Left colon (tissue), 2 donors: Measurements from ENCODE around the gene ENOX1. TPM values are rescaled to one million over a fixed set of nuclear protein-coding genes. Genes with fewer than 3 reads are reported as not detected.
A peak's percentile ranks its signal among the peaks of the same experiment; 100 is the strongest.

Source experiments
- ATAC-seq: fragments of 200-7000 bp; cut with Tn5 transposase; one replicate; pipeline ENCODE4 v1.9.1; 2020; ENCODE audit warnings: mild to moderate bottlenecking, moderate library complexity
- DNase-seq, 2 donors: peaks; one replicate each; pipeline ENCODE4 v3.0.0-alpha.2; 2020
- intact Hi-C, 2 donors: fragments of 100-400 bp; cut with DNase I in 1 of 2; cut with micrococcal nuclease in 1 of 2; formaldehyde crosslinking; loops; one replicate each; pipeline versions ENCODE4 v1.11.2 to v1.14.0; 2022; cut with DNase I, micrococcal nuclease
- total RNA-seq, 2 donors: library from RNA; stranded (reverse); fragmentation: NEBNext Ultra II Directional; extraction: Animal tissue kit (Norgen Biotek cat#: 25700); gene quantifications; one replicate each; pipeline ENCODE4 v1.2.1, GENCODE V29; 2021
- donor health status: DM: no; HTN: no; CAD: no.
- donor health status: DM: yes; HTN: yes; CAD: no.

Gene ENOX1
- total RNA-seq, 2 donors from 2014 or later, result 0.09 to 0.87 TPM

DNA sequence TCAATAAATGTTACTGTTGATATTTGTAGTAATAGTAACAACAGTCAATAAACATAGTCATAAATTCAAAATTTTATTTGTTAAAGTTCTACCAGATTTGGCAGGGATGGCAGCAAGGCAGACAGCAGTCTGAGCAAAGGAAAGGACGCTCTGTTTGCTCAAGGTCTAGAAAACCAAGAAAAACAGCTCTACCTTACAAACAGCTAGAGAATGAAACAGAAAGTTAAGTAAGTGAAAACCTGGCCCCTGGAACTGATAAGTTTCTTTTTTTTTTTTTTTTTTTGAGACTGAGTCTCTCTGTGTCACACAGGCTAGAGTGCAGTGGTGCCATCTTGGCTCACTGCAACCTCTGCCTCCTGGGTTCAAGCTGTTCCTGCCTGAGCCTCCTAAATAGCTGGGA is 27.9 kb downstream of the ENOX1 start:
- ATAC-seq (no peak), DNase-seq (no peak)
- intact Hi-C loops, result no loop called here

DNA sequence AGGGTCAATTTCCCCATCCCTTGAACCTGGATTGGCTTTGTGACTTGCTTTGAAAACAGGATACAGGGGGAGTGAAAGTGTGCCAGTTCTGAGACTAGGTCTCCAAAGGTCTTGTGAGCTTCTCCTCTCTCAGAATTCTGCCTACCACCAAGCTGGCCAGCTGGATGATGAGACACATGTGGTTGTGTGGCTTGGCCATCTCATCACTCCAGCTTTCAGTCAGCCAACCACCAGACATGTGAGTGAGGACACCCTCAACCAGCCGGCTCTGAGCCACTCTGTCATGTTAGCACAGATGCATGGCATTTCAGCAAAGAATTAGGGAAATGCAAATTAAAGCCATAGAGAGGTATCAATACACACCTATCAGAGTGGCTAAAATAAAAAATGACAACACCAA is 29.5 kb downstream of the ENOX1 start:
- ATAC-seq (no peak), DNase-seq (no peak)
- intact Hi-C loops, result no loop called here

DNA sequence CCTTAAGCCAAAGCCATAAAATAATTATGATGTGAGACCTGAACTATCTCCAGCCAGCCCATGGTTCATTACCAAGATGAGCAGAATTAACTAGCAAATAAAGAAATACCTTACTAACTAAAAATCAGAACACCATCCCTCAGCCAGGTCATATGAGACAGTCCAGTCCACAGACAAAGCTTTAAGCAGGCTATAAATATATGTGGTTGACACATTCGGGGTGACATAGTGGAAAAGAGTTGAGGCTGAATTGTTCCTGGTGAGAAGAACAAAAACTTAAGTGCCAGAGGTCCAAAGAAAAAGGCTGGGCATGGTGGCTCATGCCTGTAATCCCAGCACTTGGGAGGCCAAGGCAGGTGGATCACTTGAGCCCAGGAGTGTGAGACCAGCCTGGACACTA is 30.9 kb downstream of the ENOX1 start:
- intact Hi-C loops, result no loop called here
- ATAC-seq (no peak), DNase-seq (no peak)

DNA sequence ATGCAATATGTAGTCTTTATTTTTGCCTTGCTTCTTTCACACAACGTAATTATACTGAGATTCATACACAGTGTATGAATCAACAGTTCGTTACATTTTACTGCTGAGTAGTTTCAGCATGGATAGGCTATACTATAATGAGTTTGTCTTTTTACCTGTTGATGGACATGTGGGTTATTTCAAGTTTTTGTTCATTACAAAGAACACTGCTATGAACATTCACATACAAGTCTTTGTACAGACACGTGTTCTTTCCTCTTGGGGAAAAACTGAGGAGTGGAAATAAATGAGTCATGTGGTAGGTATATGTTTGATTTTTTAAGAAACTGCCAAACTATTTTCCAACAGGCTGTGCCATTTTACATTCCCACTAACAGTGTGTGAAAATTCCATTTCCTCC is 35.1 kb downstream of the ENOX1 start:
- ATAC-seq (no peak), DNase-seq (no peak)
- intact Hi-C loops, result no loop called here

DNA sequence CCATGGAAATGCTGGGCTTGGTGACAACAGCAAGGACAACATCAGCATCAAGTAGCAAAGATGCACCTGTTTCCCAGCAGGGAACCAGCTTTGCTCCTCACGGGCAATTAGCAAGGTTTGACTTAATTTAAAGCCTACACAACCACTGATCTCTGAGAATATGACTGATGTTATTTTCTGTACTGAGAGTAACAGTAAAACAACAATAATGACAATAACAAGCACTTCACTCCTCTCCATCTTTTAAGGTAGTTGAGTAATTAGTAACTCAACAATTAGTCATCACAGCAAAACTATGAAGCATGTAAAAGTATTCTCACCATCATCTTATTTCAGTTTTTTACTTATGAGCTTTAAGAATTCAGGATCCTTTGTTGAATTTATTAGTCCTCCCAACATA is 37.3 kb downstream of the ENOX1 start:
- ATAC-seq (no peak), DNase-seq (no peak)
- intact Hi-C loops, result no loop called here

DNA sequence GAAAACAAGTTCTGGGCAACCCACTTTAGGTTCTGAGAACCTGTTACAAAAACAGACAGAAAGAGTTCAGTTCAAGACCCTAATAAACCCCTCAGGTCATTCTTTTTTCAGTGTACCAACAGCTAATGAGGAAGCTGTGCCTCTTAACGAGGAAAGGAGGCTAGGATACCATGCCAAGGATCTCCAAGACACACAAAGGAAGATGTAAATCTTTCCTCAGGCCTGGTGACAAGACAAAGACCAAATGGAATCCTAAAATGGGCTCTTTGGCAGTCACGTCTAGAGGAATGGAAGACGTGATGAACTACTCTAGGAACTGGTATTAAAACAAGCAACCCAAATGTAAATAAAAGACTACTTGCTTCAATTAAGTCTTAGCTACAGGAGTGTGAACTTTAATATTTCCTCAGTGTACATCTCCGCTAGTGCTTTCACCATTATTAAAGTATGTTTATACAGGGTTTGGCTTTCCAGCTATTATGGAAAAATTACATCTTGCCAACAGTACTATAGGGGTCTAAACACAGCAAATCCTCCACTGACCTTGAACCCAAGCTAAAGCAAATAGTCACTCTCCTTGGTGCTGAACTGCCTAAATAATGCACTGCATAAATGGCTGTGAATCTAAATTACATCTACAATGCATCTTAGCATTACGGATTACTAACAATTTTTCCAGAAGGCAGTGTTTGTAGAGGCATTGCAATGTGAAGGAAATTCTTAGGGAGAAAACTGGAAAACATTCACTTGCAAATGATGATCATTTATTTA is 42.3 kb downstream of the ENOX1 start:
- no peak for ATAC-seq
- no peak for DNase-seq
- intact Hi-C loops, result no loop called here

DNA sequence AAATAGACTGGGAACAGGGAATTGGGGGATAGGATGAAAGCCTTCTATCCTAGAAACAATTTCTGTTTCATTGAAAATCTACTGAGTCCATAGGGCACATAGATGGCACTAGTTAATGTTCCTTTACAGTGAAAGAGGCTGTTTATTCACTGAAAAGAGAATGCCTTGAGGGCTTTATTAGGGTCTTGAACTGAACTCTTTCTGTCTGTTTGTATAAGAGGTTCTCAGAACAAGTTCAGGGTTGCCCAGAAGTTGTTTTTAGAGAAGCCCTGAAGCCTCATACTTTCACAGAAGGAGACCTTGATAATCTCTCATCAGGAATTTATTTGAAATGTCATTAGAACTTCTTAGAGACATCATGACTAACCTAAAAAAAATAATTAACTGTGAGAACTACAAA is 43.9 kb downstream of the ENOX1 start:
- DNase-seq (no peak), ATAC-seq (no peak)
- intact Hi-C loops, result no loop called here

DNA sequence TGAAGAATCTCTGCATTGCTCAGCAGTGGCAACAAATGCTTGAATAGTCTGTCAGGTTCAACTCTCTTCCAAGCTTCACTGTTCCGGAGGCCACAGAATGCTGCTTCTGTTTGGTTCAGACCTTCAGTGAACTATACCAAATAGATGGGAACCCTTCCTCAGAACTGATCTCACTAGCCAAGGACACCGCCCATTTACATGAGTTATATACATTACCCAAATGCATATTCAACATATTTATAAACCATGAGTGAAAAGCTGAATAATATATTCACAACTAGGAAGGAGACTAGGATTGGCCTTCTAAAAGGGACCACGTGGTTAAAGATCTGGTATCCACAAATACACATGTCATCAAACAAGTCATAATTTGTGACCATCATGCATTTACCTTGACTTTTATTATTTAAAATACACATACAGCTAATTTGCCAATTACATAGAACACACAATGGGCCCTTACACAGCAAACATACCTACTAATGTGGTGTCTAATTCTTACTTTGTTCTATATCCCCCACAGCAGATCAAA is 49.3 kb downstream of the ENOX1 start:
- intact Hi-C loops, result no loop called here
- DNase-seq (no peak), ATAC-seq (no peak)

DNA sequence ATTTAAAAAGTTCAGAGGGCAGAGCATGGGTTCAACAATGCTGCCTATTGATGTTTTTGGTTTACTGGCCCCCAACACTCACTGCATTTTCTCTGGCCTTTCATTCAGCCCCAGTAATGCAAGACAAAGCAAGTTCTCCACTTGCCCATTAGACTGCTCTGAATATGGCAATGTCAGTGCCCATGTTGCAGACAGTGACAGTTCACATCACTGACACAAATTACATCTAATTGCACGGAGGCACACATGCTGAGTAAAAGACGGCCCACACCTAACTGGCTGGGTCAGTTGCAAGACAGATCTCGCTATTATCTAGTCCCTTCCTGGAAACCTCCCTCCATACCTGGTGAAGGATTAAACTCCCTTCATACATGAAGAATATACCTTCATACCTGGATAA is 54.0 kb downstream of the ENOX1 start:
- ATAC-seq (no peak), DNase-seq (no peak)
- intact Hi-C loops, result no loop called here

DNA sequence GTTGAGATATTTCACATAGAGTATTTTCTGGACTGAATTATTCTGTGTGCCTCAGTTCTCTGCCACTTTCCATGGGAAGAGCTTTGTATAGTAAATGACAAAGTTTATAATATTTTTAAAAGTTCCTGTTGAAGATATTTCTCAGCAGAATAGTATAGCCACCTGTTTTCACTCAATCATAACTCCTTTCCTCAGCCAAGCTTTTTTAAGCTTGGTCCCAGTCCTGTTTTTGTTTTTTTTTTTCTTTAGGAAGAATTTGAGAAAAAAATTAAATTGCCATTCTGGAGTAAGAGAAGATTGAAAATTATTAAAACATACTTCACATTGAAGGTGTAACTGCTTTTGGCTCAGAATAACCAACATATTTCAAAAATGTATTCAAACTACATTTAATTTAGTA is 55.5 kb downstream of the ENOX1 start:
- ATAC-seq (no peak), DNase-seq (no peak)
- intact Hi-C loops, result no loop called here

DNA sequence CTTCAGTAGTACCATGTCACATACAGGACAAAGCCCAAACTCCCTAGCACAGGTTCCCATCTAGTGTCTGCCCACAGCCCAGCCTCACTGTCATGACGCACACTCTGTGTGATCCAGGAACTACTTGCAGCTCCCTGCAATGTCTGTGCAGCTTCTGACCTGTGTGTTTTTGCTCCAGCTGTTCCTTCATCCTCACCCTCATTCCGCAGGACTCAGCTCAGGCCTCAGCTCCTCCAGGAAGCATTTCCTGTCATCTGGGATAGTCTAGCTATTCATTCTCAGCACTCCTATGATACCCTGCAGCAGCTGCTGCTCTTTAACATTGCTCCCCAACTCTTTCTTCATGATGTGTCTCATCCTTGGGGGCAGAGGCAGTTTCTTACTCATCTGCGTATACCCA is 56.1 kb downstream of the ENOX1 start:
- DNase-seq, result peak; percentile 5 to 28
- no peak for ATAC-seq
- intact Hi-C loops, result no loop called here

DNA sequence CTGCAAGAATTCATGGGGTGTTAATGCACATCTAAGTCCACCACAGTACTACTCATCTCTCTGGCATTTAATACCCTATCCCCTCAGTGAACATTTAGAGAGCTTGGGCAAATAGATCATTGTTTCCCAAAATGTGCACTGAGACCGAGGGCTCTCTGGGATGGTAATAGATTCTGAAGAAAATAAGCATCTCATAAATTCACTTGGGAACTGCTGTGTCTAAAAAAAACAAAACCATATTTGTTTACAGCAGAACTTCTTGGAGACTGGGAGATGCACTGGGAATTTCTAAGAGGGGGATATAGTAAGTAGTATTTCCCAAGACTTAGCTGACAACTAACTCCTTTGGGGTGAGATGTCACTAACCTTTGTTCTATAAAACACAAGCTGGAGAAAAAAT is 58.4 kb downstream of the ENOX1 start:
- no peak for DNase-seq
- intact Hi-C loops, result no loop called here
- ATAC-seq, result no peak

DNA sequence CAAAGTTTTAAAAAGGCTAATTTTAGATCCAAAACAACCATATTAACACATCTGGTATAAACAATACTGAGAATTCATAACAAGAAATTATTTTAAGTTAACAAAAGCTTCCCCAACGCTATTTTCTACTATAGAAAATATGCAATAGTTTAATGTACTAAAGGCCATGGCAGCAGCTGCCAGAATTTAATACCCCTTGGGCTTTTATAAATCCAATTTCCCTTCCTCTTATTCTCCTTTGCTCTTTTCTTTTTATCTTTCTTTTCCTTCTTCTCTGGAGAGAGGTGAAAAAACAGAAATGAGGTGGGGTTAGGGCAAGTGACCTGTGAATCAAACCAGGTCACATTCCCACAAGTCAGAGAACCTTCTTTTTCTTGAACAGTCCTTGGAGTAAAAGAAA is 58.9 kb downstream of the ENOX1 start:
- ATAC-seq, result no peak
- no peak for DNase-seq
- intact Hi-C loops, result no loop called here

DNA sequence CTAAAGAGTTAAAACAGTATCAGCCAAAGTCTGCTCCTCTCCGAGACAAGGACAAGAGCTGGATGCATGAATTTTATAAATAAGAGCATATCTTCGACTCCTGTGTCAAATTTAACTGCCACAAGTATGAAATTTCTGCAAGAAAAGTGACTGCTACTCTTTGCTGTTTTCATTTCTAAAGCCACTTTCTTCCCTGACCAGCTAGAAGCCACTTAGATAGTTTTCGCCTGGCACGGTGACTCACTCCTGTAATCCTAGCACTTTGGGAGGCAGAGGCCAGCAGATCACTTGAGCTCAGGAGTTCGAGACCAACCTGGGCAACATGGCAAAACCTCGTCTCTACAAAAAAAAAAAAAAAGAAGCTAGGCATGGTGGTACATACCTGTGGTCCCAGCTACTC is 61.3 kb downstream of the ENOX1 start:
- ATAC-seq, result no peak
- intact Hi-C loops, result no loop called here
- DNase-seq, result no peak

DNA sequence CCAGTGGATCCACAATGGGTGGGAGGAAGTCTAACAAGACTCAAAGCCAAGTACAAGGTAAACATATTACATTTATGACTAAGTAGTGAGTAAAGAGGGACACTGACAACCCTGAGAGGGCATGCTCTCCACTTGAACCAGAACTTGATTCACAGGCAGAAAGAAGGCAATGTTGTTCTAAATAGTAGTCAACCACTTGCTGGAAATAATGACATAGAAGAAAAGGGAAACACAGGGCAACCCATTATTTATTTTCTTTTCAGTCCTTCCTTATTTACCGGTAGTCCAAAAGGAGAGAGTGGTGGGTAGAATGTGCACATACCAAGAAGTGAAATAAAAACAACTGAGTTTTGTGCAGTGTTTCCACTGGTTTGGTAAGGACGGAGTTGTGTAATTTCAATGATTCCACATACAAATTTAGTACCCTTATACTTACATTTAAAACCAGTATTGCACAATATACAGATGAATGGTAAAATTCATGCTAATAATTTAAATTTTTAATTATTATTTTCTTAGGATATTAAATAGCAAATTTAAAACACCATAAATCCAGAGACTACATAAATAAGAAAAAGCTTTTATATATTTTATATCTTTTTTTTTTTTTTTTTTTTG is 65.9 kb downstream of the ENOX1 start:
- intact Hi-C loops, result no loop called here
- ATAC-seq (no peak), DNase-seq (no peak)

DNA sequence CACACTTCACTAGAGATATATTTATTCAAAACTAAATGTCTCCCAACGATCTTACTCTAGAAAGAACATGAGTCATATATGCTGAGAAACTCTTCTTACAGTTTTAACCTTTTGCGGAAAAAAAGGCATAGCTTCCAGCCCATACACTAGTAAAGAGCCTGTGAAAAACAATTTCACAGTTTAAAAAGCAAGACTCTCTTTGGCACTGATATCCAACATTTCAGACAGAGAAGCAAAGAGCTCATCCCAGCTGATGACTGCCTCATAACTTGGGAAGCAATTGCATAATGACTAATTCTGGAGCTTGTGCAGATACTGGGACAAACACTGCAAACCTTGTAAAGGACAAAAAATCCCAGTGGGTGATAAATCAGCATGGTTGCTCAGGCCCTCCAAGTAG is 88.0 kb downstream of the ENOX1 start:
- intact Hi-C loops, result no loop called here
- DNase-seq (no peak), ATAC-seq (no peak)

DNA sequence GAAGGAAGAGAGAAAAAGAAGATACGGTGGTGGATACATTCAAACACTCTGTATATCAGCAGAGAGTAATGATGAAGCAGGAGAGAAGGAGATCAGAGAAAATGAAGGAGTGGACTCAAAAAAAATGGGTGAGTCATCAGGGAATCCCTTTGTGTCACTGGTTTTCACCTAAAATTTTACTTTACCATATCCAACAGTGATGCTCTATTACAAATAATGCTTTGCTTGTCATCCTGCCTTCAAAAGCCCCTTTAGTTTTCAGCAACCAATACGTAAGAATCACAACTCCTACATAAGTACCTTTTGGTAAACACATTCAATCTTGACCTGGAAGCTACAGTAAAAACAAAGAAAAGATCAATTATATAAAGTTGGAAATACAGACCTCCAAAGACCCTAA is 88.8 kb downstream of the ENOX1 start:
- intact Hi-C loops, result no loop called here
- no peak for ATAC-seq
- DNase-seq, result no peak

DNA sequence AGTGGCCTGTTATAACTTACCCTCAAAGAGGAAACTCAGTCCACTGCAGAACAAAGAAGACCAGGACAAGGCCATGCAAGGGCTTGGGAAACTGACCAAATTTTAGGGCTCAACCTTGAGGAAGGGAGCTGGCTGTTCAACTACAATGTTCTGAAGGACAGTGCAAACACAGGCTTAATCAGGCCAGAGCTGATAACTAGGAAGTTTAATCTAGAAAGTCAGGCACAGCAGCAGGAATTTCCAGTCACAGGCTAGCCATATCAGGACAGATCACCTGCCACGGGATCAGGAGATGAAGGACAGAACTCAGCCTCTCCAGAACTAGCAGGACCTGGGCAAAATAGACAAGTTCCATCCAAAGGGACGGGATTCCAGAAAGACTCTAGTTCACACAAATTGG is 89.4 kb downstream of the ENOX1 start:
- no peak for DNase-seq
- intact Hi-C loops, result no loop called here
- ATAC-seq, result no peak

DNA sequence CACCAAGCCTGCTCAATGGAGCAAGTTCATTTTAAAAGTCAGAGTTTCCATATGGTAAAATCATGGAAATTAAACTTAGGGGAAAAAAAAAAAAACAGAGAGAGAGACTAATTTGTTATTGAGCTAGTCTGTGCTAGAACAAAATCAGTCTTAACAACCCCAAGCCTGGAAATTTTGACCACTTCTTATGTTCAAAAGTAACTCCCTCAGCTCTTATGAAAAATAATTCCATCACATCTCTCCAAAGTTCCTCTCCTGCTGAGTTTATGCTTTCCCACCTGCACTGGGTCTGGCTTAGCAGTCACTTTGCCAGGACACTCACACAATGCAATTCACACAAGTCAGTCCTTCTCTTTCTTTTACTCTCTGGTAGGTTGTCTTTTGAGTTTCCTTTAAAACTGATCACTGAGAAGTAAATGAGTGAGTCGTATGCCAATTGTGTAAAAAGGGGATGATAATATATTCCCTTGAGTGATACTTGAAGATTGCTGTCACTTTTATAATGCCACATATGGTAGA is 92.6 kb downstream of the ENOX1 start:
- DNase-seq (no peak), ATAC-seq (no peak)
- intact Hi-C loops, result no loop called here

DNA sequence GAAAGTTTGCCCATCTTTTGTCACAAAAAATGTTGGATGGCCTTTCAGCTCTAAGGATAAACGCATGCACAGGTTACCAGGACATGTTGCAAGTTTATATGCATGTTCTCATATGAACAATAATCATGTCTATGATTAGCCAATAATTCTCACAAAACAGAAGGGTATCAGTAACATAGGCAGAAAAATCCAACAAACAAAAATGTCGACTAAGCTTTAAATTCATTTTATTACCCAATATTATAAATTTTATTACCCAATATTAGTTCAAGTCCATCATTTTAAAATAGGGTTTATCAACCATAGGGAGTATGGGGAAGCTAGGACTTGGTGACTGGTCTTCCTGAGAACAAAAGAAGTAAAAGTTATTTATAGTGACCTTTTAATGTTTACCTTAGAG is 93.1 kb downstream of the ENOX1 start:
- intact Hi-C loops, result no loop called here
- no peak for DNase-seq
- ATAC-seq, result no peak
